NCI-H2171 (cell line): ENCODE data around the gene FGD6.
"Not testable (repeated sequence)": the region's sequence is repeated elsewhere in the genome, so short reads cannot be mapped to it uniquely, and the experiment has no call there.

ENCODE experiments used
- DNase-seq: peaks from one replicate; lab custom pipeline; 2025; lab: John Stamatoyannopoulos, UW

FGD6 gene

GRCh38 chr12:95178136-95178535 is 39.1 kb downstream of the FGD6 start:
- DNase-seq = no peak

GRCh38 chr12:95177201-95177768 is 40.0 kb downstream of the FGD6 start:
- no peak for DNase-seq

GRCh38 chr12:95173392-95174251 is 43.6 kb downstream of the FGD6 start:
- peak; percentile 54 for DNase-seq

DNA sequence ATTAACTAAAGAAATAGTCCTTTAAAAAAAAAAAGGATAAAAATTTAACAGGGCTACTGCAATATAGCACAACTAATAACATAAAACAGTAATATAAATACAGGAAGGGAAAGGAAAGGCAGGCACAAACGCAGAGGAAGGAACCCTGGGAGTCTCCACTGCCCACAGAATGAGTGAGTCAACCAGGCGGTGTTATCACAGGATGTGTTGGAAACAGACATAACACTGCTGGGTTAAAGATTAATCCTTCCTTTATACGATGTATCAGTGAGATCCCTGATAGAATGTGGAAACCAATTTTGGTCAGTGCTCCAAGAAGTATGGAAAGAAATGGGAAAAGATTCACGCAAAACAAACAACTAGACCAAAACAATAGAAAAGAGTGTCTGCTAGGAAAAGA is 47.9 kb downstream of the FGD6 start:
- no peak for DNase-seq

GRCh38 chr12:95168746-95169145 is 48.5 kb downstream of the FGD6 start:
- no peak for DNase-seq

DNA sequence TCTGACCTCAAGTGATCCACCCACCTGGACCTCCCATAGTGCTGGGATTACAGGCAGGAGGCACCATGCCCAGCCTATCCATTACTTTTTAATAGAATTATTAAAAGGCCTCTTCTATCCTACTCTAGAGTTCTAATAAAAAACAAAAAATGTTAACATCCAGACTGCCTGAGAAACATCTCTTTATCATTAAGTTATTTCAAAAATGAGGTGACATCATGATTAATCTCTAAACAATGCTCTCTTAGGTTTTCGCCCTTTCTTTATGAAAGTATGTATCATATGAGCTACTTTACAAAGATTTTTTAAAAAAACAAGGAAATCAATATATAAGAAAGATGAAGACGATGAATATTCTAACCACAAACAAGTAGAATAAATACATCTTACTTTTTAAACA is 52.6 kb downstream of the FGD6 start:
- DNase-seq = no peak

- no peak for DNase-seq
These were observed 58.3 kb downstream of the FGD6 start for GRCh38 chr12:95158919-95159318.

DNA sequence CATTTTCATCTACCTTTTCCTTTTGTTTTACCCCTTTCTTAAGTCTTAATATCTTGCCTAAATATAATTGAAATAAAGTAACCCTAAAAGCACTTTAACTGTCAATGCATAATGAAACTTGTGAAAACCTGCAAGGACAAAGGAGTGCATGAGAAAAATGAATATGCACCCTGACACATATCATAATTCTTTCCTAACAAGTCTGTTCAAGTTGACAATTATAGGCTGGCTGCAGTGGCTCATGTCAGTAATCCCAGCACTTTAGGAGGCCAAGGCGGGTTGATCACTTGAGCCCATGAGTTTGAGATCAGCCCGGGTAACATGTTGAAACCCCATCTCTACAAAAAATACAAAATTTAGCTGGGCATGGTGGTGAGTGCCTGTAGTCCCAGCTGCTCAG is 65.4 kb downstream of the FGD6 start:
- DNase-seq = no peak

DNA sequence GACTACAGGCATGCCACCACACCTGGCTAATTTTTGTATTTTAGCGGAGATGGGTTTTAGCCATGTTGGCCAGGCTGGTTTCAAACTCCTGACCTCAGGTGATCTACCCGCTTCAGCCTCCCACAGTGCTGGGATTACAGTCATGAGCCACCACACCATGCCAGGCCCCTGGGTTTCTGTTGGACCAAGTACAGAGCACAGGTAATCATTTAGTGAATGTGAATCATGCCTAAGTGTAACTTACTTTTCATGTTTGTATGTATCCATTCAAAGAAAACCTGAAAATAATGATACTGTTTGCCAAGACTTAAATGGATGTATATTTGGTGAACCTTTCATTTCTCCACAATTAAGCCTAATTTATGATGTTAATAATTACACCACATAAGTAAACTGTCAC is 65.9 kb downstream of the FGD6 start:
- DNase-seq = no peak

DNA sequence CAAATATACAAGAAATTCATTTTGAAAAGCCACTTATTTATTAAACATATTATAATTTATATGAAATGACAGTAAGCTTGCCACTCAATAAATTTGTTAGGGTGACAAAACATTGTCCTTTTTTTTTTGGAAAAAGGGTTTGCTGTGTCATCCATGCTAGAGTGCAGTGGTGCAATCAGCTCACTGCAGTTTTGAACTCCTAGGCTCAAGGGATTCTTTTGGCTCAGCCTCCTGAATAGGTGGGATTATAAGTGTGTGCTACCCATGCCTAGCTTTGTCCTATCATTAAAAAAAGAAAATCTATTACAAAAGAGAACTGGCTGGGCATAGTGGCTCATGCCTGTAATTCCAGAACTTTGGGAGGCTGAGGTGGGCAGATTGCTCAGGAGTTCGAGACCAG is 66.8 kb downstream of the FGD6 start:
- no peak for DNase-seq

DNA sequence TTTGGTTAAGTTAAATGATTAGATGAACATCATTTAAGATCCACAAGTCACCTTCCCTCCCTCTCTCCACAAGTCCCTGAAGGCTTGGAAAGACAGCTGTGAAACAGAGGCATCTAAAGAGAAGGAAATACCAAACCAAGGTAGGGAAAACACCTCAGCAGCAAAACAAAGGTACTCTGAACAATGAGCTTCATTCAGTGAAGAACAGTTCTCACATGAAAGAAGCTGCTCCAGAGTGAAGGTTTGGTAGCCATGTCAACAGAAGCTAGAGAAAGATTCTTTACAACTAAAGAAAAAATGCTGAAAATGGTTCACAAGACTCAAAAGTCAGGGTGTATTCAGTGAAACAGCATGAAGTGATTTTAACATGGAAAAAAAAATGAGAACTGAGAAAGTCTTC is 69.4 kb downstream of the FGD6 start:
- no peak for DNase-seq

GRCh38 chr12:95146769-95147168 is 70.5 kb downstream of the FGD6 start:
- no peak for DNase-seq

DNA sequence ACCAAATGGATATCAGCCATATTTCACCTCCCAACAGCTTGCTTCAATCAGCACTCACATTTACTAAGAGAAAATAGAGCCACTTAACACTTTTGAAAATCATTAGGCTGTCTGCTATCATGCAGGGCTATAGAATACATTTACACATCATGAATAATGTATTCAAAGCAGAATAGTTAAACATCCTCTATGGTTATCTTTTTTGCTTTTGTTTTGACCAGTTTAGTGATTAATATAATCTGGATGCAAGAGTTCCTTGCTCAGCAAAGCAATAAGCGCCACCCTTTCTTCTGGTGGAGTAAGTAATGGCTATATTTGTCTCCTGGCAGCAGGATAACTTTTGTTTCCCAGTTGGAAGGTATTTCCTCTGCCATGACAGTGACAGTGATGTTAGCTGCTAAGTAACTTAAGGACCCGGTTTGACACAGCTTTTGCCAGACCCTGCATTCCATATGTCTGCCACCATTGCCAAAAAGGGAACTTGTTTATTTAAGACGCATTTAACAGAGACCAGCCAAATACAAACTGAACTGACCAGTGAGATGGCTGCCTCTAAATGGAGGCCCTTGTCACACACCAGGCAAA is 73.6 kb downstream of the FGD6 start:
- DNase-seq = no peak

DNA sequence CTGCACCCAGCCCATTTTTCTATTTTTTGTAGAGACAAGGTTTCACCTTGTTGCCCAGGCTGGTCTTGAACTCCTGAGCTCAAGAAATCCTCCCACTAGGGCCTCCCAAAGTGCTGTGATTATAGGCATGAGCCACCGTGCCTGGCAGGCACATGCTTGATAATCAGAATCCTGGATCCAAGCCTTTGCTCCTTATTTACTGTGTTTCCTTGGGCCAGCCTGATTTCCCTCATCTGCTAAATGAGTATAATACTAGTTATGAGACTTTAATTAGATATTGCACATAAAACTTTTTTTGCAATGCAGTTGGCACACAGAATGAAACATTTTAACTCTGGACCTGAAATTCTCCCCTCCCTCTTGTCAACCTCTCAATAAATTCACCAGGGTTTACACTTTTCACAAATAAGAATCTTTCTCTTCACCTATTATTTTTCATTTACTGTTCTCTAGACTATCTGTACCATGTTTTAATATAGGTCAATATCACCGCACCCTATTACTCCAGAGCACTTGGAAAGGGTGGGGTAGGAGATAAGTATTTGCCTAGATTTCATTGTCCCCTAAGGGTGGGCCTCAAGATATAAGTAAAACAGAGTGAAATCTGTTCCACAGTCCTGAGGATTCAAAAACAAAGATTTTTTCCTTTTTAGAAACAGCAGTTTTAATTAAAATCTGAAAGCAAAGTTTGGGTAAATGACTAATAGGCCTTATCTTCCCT is 74.7 kb downstream of the FGD6 start:
- no peak for DNase-seq

DNA sequence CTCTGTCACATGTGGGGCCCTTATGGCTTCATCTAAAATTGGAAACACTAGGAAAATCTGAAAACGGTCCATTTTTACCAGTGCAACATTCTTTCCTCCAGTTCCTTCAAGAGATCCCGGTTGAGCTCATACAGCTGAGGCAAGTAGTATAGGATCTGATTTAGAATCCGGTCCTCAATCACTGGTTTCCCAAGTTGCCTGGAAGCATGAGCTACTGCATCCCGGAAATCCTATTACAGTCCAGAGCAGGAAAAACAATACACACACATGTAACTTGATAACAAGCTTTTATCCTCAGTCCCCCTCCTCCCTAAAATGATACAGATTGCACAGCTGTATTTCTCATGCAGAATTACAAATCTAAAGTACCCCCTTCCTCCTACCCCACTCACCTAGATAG is 76.0 kb downstream of the FGD6 start:
- DNase-seq = no peak

GRCh38 chr12:95138031-95138430 is 79.2 kb downstream of the FGD6 start:
- DNase-seq = not testable (repeated sequence)

DNA sequence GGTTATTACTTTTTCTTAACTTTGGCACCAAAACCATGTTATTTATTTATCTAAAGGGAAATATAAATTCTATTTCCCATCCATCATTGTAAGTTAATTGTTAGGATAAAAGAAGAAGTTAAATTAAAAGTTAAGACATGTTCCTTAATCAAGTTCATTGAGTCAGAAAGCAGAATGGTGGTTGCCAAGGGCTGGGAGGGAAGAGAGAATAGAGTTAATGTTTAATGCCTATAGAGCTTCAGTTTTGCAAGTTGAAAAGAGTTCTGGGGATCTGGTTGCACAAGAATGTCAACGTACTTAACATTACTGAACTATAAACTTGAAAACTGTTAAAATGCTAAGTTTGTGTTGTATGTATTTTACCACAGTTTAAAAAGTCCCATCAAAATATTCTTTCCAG is 80.7 kb downstream of the FGD6 start:
- DNase-seq = no peak

- DNase-seq = no peak
These were observed 83.2 kb downstream of the FGD6 start for GRCh38 chr12:95134085-95134484.

GRCh38 chr12:95131589-95132340 is 85.5 kb downstream of the FGD6 start:
- no peak for DNase-seq

- no peak for DNase-seq
These were observed 87.2 kb downstream of the FGD6 start for GRCh38 chr12:95130096-95130495.

DNA sequence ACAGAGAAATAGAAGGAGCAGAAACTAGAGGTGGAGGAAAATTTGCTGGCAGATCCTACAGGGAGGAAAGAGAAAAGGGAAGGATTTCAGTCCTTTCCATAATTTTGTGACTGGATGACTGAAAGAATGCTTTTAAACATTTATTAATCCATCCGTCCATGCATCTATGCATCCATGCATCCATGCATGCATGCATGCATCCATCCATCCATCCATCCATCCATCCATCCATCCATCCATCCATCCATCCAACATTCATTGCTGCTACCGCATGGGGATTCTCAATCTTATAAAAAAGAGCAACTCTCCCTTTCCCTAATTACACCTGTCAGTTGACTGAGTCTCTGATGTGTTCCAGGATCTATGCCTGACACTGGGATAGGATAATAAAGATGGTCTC is 88.2 kb downstream of the FGD6 start:
- DNase-seq = no peak

GRCh38 chr12:95126736-95127135 is 90.5 kb downstream of the FGD6 start:
- no peak for DNase-seq
